ENCODE results near the gene CCP110. TPM values are rescaled to one million over a fixed set of nuclear protein-coding genes. Genes with fewer than 3 reads are reported as not detected.

Gene CCP110
- total and polyA plus RNA-seq, 2 of the 13 experiments (the other 11 are each of a cell fraction or from before 2014, with no cell fraction given): 10.0 to 11.1 TPM

DNA sequence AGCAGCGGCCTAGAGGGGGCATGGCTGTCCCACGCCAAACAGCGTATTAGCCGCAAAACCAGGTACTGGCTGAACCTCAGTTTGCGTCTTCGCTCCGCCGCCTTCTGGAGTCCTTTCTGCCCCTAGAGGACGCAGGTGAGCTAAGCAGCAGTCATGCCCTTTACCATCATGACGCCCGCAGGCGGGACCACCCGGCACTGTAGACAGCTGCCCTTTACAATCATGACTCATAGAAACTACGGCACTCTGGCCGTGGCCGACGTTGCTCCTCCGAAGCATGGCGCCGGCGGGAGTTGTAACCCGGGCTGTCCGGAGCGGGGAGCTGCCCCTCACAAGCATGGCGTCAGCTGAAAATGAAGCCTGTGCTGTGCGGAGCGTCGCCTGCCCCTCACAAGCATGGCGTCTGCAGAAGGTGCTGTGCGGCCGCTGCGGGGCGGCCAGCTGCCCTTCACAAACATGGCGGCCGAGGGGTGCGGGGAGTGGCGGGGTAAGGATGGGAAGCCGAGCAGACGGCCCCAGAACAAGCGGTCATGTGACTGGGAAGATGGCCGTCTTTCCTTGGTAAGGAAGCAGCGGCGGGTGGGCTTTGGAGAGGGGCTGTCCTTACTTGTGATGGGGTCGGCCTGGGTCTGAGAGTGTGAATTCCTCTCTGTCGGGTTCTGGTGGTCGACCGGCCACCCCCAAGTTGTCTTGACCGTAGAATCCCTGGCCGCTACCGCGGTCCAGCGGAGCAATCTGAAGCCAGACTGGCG, 31.6 kb downstream of the CCP110 start, which contains the start of gene VPS35L (continued):
- peak; percentile 54; the same call in 1 of the 2 replicates for TF ChIP-seq YEATS4 (CRISPR knock-in tag; IDR thresholded peaks at IDR 0.05; ENCODE audit: borderline replicate concordance)
- peak; percentile 93 for TF ChIP-seq SALL1 (CRISPR knock-in tag; IDR thresholded peaks at IDR 0.05)
- TF ChIP-seq, protein P1, sequence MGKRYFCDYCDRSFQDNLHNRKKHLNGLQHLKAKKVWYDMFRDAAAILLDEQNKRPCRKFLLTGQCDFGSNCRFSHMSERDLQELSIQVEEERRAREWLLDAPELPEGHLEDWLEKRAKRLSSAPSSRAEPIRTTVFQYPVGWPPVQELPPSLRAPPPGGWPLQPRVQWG (CRISPR knock-in tag; IDR thresholded peaks at IDR 0.05; ENCODE audit: borderline replicate concordance, low read depth): no peak
- no peak for TF ChIP-seq ZNF10 (CRISPR knock-in tag; IDR thresholded peaks at IDR 0.05; ENCODE audit: borderline replicate concordance, low read depth)
- TF ChIP-seq ZKSCAN8 (CRISPR knock-in tag; IDR thresholded peaks at IDR 0.05; ENCODE audit: borderline replicate concordance): peak; percentile 89
- no peak; the same call in 1 of the 2 replicates for TF ChIP-seq ZNF589 (CRISPR knock-in tag; conservative IDR thresholded peaks at IDR 0.05)
- TF ChIP-seq, protein P2, sequence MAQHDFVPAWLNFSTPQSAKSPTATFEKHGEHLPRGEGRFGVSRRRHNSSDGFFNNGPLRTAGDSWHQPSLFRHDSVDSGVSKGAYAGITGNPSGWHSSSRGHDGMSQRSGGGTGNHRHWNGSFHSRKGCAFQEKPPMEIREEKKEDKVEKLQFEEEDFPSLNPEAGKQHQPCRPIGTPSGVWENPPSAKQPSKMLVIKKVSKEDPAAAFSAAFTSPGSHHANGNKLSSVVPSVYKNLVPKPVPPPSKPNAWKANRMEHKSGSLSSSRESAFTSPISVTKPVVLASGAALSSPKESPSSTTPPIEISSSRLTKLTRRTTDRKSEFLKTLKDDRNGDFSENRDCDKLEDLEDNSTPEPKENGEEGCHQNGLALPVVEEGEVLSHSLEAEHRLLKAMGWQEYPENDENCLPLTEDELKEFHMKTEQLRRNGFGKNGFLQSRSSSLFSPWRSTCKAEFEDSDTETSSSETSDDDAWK (CRISPR knock-in tag; IDR thresholded peaks at IDR 0.05): no peak
- peak; percentile 76; the same call in 1 of the 2 replicates for TF ChIP-seq ZNF564 (CRISPR knock-in tag; IDR thresholded peaks at IDR 0.05)
- TF ChIP-seq MEF2D (CRISPR knock-in tag; IDR thresholded peaks at IDR 0.05): peak; percentile 93
- TF ChIP-seq ZNF780A (CRISPR knock-in tag; IDR thresholded peaks at IDR 0.05): no peak
- TF ChIP-seq ZNF567 (CRISPR knock-in tag; IDR thresholded peaks at IDR 0.05; ENCODE audit: borderline replicate concordance): peak; percentile 87; the same call in 1 of the 2 replicates
- TF ChIP-seq, protein P3, sequence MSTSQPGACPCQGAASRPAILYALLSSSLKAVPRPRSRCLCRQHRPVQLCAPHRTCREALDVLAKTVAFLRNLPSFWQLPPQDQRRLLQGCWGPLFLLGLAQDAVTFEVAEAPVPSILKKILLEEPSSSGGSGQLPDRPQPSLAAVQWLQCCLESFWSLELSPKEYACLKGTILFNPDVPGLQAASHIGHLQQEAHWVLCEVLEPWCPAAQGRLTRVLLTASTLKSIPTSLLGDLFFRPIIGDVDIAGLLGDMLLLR (CRISPR knock-in tag; IDR thresholded peaks at IDR 0.05): peak; percentile 83
- peak; percentile 71; the same call in 1 of the 2 replicates for TF ChIP-seq ZNF558 (CRISPR knock-in tag; IDR thresholded peaks at IDR 0.05; ENCODE audit: borderline replicate concordance)
- TF ChIP-seq, protein P4, sequence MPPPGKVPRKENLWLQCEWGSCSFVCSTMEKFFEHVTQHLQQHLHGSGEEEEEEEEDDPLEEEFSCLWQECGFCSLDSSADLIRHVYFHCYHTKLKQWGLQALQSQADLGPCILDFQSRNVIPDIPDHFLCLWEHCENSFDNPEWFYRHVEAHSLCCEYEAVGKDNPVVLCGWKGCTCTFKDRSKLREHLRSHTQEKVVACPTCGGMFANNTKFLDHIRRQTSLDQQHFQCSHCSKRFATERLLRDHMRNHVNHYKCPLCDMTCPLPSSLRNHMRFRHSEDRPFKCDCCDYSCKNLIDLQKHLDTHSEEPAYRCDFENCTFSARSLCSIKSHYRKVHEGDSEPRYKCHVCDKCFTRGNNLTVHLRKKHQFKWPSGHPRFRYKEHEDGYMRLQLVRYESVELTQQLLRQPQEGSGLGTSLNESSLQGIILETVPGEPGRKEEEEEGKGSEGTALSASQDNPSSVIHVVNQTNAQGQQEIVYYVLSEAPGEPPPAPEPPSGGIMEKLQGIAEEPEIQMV (CRISPR knock-in tag; IDR thresholded peaks at IDR 0.05; ENCODE audit: low read depth): no peak
- peak; percentile 97 for TF ChIP-seq ZNF350 (CRISPR knock-in tag; IDR thresholded peaks at IDR 0.05; ENCODE audit: borderline replicate concordance, low read depth)
- TF ChIP-seq ZFAT (CRISPR knock-in tag; conservative IDR thresholded peaks at IDR 0.05): no peak
- TF ChIP-seq, protein P5, sequence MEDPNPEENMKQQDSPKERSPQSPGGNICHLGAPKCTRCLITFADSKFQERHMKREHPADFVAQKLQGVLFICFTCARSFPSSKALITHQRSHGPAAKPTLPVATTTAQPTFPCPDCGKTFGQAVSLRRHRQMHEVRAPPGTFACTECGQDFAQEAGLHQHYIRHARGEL (CRISPR knock-in tag; IDR thresholded peaks at IDR 0.05): peak; percentile 34; the same call in 1 of the 2 replicates
- TF ChIP-seq PLRG1 (conservative IDR thresholded peaks at IDR 0.05): no peak
- TF ChIP-seq BCL6 (CRISPR knock-in tag; IDR thresholded peaks at IDR 0.05): 0 out of 2 replicates have a peak, but pooled peaks have one; percentile 7
- no peak for TF ChIP-seq SIX4 (CRISPR knock-in tag; IDR thresholded peaks at IDR 0.05)
- TF ChIP-seq ZNF775 (CRISPR knock-in tag; IDR thresholded peaks at IDR 0.05; ENCODE audit: borderline replicate concordance): no peak
- TF ChIP-seq, protein P6, sequence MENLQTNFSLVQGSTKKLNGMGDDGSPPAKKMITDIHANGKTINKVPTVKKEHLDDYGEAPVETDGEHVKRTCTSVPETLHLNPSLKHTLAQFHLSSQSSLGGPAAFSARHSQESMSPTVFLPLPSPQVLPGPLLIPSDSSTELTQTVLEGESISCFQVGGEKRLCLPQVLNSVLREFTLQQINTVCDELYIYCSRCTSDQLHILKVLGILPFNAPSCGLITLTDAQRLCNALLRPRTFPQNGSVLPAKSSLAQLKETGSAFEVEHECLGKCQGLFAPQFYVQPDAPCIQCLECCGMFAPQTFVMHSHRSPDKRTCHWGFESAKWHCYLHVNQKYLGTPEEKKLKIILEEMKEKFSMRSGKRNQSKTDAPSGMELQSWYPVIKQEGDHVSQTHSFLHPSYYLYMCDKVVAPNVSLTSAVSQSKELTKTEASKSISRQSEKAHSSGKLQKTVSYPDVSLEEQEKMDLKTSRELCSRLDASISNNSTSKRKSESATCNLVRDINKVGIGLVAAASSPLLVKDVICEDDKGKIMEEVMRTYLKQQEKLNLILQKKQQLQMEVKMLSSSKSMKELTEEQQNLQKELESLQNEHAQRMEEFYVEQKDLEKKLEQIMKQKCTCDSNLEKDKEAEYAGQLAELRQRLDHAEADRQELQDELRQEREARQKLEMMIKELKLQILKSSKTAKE (CRISPR knock-in tag; IDR thresholded peaks at IDR 0.05; ENCODE audit: borderline replicate concordance): no peak
- TF ChIP-seq NFYB (CRISPR knock-in tag; IDR thresholded peaks at IDR 0.05): peak; percentile 49
